HG03439 (cell line): ENCODE results near the gene MS4A18.

Source experiments
- ATAC-seq: cut with Tn5 transposase; IDR thresholded peaks from one replicate; pipeline ENCODE4 v1.9.1; 2021; ENCODE audit warnings: mild to moderate bottlenecking, moderate library complexity; ENCODE audit not compliant: unreplicated experiment

Gene MS4A18

DNA sequence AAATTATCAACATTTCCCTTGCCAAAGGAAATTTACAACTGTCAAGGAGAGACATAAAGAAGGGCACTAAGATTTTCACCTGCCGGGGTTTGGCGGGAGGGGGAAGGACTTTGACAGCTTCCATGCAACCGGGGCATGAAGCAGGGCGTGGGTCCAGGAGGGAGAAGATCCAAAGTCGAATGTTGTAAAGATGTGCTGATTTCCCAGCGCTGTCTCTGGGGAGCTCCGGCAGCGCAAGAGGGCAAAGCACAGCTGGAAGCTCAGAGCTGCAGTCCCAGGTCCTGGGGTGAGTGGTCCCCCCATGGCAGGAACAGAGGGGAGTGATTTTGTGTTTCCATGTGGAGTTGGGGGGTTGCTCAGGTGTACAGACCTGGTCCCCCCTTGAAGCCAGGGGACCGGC lies 60.6 kb downstream of the MS4A18 start, which contains the start of gene MS4A10:
MS4A10 (plus strand) TSS at position 198 of the 400 bp plus-strand sequence. CDS start 5,003 bp downstream, outside the sequence.
- ATAC-seq = no peak

- no peak for ATAC-seq
These were observed 61.4 kb downstream of the MS4A18 start for GRCh38 chr11:60785806-60786361.

DNA sequence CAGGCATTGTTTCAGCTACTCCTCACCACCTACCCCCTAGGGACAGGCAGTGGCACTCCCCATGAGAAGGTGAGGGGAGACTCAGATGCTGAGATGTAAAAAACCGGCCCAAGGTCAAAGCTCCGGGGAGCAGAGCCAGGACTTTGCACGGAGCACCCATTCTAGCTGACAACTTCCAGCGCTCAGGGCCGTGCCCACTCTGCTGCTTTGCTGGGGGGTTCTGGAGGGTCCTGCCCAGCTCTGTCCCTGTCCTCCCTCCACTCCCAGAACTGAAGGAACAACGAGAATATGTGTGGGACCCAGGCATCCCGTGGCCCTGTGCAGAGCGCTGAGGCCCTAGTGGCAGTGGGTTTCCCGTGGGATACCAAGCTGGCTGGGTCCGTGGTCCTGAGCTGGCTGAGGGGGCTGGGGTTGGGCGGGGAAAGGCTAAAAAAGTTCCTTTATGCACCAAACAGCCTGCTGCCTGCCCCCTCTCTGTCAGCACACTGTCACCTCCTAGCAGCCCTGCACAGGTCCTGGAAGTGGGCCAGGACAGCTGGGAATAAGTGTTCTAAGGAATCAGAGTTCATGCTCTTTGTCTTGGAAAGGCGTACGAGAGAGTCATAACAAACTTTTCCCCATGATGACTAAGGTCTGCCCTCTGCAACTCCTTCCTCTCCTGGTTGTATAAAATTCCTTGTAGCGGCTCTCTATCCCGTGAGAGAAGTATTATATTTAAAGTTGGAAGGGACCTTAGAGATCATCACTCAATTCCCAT lies 62.5 kb downstream of the MS4A18 start:
- ATAC-seq = no peak

GRCh38 chr11:60788401-60789125 lies 64.0 kb downstream of the MS4A18 start:
- ATAC-seq = no peak

GRCh38 chr11:60790726-60791125 lies 66.2 kb downstream of the MS4A18 start:
- no peak for ATAC-seq

DNA sequence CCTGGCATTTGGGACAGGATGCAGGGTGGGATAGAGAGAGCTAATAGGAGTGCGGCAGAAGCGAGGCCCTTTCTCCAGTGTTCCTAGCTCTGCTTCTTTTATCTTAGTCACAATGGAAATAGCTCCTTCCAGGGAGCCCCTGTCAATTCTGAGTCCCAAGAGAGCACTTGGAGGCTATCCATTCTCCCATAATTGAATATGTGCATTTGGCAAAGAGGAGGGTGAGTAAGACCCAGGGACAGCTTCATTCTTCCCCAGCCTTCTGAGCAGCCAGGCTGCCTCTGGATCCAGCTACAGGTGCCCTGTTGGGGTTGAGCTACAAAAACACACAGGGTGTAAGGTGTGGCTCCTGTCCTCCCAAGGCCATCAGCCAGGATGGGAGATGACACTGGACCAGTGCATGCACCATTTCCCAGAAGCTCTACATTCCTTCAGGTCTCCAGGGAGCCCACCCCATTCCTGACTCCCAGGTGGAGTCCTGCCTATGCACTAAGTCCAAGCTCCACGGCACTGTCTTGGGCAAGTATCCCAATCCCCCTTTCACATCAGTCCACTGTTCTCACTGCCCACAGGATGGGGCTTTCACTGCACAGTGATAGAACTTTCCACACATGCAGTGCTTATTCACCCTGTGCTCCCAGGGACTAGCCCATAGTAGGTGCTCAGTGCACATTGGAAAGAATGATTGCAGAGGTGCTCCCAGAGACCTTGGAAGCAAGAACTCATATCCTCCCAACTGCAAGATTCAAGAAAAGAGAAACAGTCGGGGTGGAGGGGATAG lies 66.8 kb downstream of the MS4A18 start:
- no peak for ATAC-seq

- ATAC-seq = no peak
These were observed 68.0 kb downstream of the MS4A18 start for GRCh38 chr11:60792521-60792920.
